Measurements from ENCODE around the gene SIK2.
"Not testable (repeated sequence)": the region's sequence is repeated elsewhere in the genome, so short reads cannot be mapped to it uniquely, and the experiment has no call there.

The SIK2 gene

GRCh38 chr11:111631024-111631665 lies 28.9 kb downstream of the SIK2 start:
- DNase-seq, result no peak

- DNase-seq, result no peak
These were observed 29.4 kb downstream of the SIK2 start for GRCh38 chr11:111631666-111632039.

GRCh38 chr11:111632516-111633220 lies 30.4 kb downstream of the SIK2 start:
- no peak for DNase-seq

GRCh38 chr11:111633248-111633647 lies 31.0 kb downstream of the SIK2 start:
- DNase-seq, result no peak

- no peak for DNase-seq
These were observed 31.6 kb downstream of the SIK2 start for GRCh38 chr11:111633756-111634362.

- DNase-seq, result no peak
These were observed 32.9 kb downstream of the SIK2 start for GRCh38 chr11:111634981-111635705.

GRCh38 chr11:111635706-111636045 lies 33.4 kb downstream of the SIK2 start:
- no peak for DNase-seq

- no peak for DNase-seq
These were observed 35.6 kb downstream of the SIK2 start for GRCh38 chr11:111637885-111638284.

- DNase-seq, result no peak
These were observed 37.1 kb downstream of the SIK2 start for GRCh38 chr11:111639226-111639925.

- DNase-seq, result no peak
These were observed 39.2 kb downstream of the SIK2 start for GRCh38 chr11:111641339-111642015.

- no peak for DNase-seq
These were observed 40.3 kb downstream of the SIK2 start for GRCh38 chr11:111642542-111642941.

- no peak for DNase-seq
These were observed 42.7 kb downstream of the SIK2 start for GRCh38 chr11:111644922-111645321.

GRCh38 chr11:111645657-111646316 lies 43.5 kb downstream of the SIK2 start:
- no peak for DNase-seq

- DNase-seq, result not testable (repeated sequence)
These were observed 49.1 kb downstream of the SIK2 start for GRCh38 chr11:111651336-111651735.

GRCh38 chr11:111652184-111652583 lies 49.9 kb downstream of the SIK2 start:
- DNase-seq, result no peak

- DNase-seq, result no peak
These were observed 52.4 kb downstream of the SIK2 start for GRCh38 chr11:111654601-111655000.

- DNase-seq, result no peak
These were observed 53.7 kb downstream of the SIK2 start for GRCh38 chr11:111655924-111656323.

- not testable (repeated sequence) for DNase-seq
These were observed 55.7 kb downstream of the SIK2 start for GRCh38 chr11:111657905-111658304.

- DNase-seq, result not testable (repeated sequence)
These were observed 56.2 kb downstream of the SIK2 start for GRCh38 chr11:111658493-111658892.

- DNase-seq, result no peak
These were observed 57.2 kb downstream of the SIK2 start for GRCh38 chr11:111659201-111660115.

- no peak for DNase-seq
These were observed 58.6 kb downstream of the SIK2 start for GRCh38 chr11:111660822-111661221.
